Measurements from ENCODE around the gene SPI1.

The SPI1 gene

GRCh38 chr11:47376525-47377371 lies 1.6 kb downstream of the SPI1 start:
- POLR2A ChIA-PET (ENCODE audit: low non-redundant PET) = no interaction called here
- H3K27ac ChIP-seq = peak overlapping the region; percentile 39
- TF ChIP-seq CTCF (conservative IDR thresholded peaks at IDR 0.05; ENCODE audit: low read depth) = no peak
- no peak for DNase-seq (ENCODE audit: low spot score)
- CTCF ChIA-PET = interaction anchor here (1.0 kb wide), 2 partner anchors 31 to 32 kb away, joined by 3 read pairs; no protein-coding TSS in a partner anchor

- no peak overlapping the region for H3K27ac ChIP-seq
- ChIA-PET POLR2A (ENCODE audit: low non-redundant PET) (no interaction called here), CTCF (no interaction called here)
- TF ChIP-seq CTCF (conservative IDR thresholded peaks at IDR 0.05; ENCODE audit: low read depth) = no peak
- DNase-seq (ENCODE audit: low spot score) = no peak
Measured at GRCh38 chr11:47376107-47376524, 2.2 kb downstream of the SPI1 start.

GRCh38 chr11:47375546-47376085 lies 2.7 kb downstream of the SPI1 start:
- ChIA-PET CTCF (no interaction called here), POLR2A (ENCODE audit: low non-redundant PET) (no interaction called here)
- peak overlapping the region; percentile 30; the same call in 1 of the 2 replicates for H3K27ac ChIP-seq
- no peak for DNase-seq (ENCODE audit: low spot score)
- TF ChIP-seq CTCF (conservative IDR thresholded peaks at IDR 0.05; ENCODE audit: low read depth) = no peak

- H3K27ac ChIP-seq = peak overlapping the region; percentile 30
- no peak for DNase-seq (ENCODE audit: low spot score)
- CTCF ChIA-PET = interaction anchor here (0.8 to 1.0 kb wide), 2 partner anchors 20 to 118 kb away, joined by 4 to 9 read pairs; no protein-coding TSS in a partner anchor
- POLR2A ChIA-PET (ENCODE audit: low non-redundant PET) = no interaction called here
- no peak for TF ChIP-seq CTCF (conservative IDR thresholded peaks at IDR 0.05; ENCODE audit: low read depth)
Measured at GRCh38 chr11:47375020-47375419, 3.3 kb downstream of the SPI1 start.

- H3K27ac ChIP-seq = peak overlapping the region; percentile 30
- no peak for TF ChIP-seq CTCF (conservative IDR thresholded peaks at IDR 0.05; ENCODE audit: low read depth)
- CTCF ChIA-PET = interaction anchor here (0.6 to 1.9 kb wide), 13 partner anchors 13 to 620 kb away, joined by 3 to 9 read pairs (median 4); partner anchors contain the start of gene SLC39A13
- DNase-seq (ENCODE audit: low spot score) = no peak
- POLR2A ChIA-PET (ENCODE audit: low non-redundant PET) = no interaction called here
Measured at GRCh38 chr11:47374720-47375019, 3.7 kb downstream of the SPI1 start.

- TF ChIP-seq CTCF (conservative IDR thresholded peaks at IDR 0.05; ENCODE audit: low read depth) = peak; percentile 92
- CTCF ChIA-PET = interaction anchor here (0.6 to 1.9 kb wide), 20 partner anchors 14 to 619 kb away, joined by 3 to 9 read pairs (median 4); partner anchors contain the start of gene SLC39A13
- peak; percentile 71 for DNase-seq (ENCODE audit: low spot score)
- POLR2A ChIA-PET (ENCODE audit: low non-redundant PET) = no interaction called here
- peak overlapping the region; percentile 30 for H3K27ac ChIP-seq
Measured at GRCh38 chr11:47373876-47374719, 4.2 kb downstream of the SPI1 start.
